ENCODE results near the gene OR12D1.
"Not testable (repeated sequence)": the region's sequence is repeated elsewhere in the genome, so short reads cannot be mapped to it uniquely, and the experiment has no call there.

OR12D1 gene

DNA sequence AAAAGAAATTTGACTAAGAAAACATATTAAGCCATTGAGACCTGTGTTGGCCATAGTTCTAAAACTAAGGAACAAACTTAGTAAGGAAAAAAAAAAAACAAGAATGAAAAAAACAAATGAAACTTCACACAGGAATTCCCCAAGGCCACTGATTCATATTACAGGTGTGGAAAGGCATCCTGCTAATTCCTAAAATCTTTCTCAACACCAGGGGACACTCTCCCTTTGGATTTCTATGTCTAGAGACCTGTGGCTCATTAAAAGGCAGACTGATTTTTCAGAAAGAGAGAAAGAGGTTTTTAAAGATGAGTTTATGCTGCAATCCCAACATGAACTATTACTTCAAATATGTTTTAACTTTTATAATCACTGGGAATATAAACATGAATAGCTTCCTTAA, at the start of gene OR12D1:
OR12D1 (plus strand) TSS at position 341 of the 400 bp plus-strand sequence.
- DNase-seq = no peak

DNA sequence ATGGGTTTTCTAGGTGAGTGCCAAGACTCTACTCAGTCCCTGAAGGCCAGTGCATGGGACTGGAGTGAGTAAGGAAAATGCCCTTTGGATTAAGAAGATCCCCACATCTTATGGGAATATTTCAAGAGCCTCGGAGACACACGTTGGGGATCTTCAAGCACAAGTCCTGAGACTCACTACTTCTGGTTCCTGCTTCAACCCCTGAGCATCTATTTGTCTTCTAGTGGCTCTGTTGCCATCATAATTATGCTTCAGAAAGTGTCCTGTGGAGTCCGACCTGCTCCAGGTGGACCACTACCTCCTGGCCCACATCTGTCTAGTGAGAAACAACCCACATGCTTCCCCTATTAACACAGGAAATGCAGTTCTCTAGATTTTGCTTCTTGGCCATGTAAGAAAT, 46.0 kb upstream of the OR12D1 start, which contains the start of gene OR5V1:
OR5V1 (minus strand) TSS at position 101 of the 400 bp plus-strand sequence. CDS start 12,670 bp downstream, outside the sequence.
- no peak for DNase-seq

DNA sequence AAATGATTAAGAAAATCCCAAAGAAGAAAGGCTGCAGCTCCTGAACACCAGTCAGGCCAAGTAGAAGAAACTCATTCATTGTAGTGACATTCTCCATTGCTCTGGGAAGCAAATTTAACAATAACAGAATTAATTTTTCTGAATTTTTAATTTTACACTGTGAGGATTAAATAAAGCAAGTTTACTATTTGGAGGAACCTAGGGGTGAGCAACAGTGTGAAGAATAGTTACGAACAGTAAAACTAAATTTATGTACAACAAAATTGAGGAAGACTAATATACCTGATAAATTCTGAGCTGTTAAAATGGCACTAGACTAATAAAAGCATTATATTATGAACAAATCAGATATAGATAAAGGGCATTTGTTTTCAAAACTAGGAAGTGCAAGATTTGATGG, 39.5 kb upstream of the OR12D1 start, which contains the start of gene OR12D3:
OR12D3 (minus strand) TSS at position 101 of the 400 bp plus-strand sequence; CDS start at position 97, 4 bp downstream.
- no peak for DNase-seq

DNA sequence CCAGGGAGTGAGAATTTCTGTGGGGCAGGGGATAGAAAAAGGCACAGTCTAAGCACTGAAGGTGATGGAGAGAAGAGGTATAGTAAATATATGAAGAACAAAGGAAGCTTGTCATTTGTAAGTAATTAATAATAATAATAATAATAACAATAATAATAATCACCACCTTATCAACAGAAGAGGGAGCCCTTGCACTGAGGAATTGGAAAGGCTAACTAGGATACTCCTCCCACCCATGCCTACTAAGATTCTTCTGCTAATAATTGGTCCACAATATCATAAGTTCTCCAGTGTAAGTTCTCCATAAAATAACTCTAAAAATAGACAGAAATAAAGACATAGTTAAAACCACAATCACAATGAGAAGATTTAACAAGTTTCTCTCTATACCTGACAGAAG, 38.7 kb upstream of the OR12D1 start:
- no peak for DNase-seq

DNA sequence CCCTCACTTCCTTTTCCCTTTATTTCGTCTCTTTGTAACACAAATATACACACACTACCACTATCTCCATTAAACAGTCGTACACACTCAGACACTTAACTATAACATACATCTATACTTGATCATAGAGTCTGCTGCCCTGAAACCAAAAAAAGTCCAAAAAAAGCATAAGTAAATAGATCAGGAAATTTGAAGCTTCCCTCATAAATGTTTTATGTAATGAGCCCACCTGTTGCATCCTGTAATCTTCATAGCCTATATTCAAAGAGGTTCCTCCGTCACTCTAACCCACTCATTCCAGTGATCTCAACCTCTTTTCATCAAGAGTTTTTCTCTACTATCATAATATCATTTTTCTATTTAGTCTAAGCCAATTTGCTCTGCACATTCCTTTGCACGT, 26.2 kb upstream of the OR12D1 start:
- no peak for DNase-seq

DNA sequence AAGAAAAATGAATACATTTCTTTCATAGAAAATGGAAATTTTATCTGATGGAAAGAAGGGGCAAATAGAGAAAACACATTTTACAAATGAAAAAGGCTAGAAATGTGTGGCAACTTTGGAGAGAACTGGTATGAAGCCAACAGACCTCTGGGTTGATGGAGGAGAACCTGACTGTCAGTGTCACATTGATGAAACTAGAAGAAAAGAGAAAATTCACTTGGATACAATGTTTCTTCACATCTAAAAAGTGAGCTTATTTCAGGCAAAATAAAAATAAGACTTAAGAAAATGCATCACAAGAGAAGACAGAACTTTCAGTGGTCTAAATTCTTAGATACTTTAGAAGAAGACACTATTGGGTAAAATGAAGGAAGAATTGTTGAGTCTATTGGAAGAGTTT, 19.4 kb upstream of the OR12D1 start, which contains the start of gene OR12D2:
OR12D2 (plus strand) TSS at position 301 of the 400 bp plus-strand sequence. CDS start 1,069 bp downstream, outside the sequence.
- no peak for DNase-seq

DNA sequence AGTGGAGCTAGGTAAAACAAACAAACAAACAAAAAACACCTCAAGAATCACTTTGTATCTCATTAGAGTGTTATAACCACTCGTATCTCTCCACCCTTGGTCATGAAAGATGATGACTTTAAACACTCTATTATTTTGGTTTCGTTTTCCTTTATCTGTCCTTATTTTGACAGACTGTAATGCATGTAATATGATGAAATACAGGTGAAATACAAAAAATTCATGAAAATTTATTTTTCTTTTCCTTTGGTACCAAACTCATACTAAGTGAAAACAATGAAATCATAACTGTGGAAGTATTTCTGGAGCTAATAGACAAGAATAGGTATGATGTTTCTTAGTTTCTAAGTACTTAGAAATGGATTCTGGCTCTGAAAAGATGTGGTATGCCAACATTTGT, 15.2 kb upstream of the OR12D1 start:
- DNase-seq = no peak

DNA sequence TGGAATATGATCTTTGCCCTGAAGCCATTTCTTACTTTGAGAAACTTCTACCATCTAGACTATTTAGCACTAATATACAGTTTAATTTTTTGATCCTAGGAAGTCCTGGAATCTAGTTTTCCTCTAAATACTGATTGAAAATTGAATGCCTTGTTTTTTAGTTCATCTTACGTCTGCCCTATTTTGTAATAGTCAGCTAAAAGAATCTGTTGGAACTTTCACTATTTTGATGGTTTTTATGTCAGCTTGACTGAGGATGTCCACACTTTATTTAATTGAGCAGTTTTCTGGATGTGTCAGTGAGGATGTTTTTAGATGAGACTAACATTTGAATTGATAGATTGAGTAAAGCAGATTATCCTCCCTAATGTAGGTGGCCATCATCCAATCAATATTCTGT, 10.9 kb upstream of the OR12D1 start:
- DNase-seq = no peak

DNA sequence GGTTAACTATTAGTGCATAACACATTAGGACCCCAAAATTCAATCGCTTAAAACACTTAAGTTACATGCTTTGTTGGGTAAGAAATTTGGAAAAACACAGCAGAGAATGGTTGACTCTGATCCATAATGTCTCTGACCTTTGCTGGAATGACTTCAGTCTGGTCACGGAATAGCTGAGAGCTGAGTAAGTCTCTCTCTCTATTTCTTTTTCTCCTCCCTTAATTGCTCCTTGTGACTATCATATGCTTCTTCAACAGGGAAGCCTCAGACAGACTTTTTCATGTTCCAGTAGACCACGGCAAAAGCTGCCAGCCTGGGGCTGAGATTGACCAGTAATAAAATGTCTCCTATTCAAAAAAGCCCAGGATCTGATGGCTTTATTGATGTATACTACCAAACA, 4.8 kb downstream of the OR12D1 start:
- no peak for DNase-seq

DNA sequence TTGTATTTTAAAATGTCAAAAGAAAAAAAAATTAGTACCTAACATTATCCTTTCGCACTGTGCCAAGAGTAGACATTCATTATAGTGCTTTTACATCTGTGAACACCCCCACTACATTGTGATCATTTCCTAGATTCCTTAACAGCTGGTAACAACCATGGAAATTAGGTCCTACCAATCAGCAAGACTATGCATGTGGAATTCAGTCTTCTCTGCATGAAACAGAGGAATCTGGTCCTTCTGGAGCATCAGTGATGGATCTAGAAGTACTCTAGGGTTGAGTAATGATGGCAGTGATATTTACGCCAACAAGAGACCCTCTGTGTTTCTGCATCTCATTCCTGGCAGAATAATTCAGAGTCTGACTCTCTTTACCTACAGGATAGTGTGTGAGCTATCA, 9.4 kb downstream of the OR12D1 start:
- DNase-seq = no peak

DNA sequence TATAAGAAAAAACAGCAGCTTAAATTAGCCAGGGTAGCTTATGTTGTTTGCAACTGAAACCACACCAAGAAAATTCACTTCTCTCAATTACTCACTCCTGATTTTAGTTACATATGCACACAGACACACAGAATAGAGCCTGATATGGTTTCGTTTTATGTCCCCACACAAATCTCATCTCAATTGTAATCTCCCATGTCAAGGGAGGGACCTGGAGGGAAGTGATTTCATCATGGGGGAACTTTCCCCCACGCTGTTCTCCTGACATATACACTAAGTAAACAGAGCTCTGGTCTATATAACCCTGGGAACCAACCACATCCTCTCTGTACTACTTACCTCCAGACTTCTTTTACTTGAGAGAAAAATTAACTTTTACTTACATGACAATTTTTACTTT, 9.8 kb downstream of the OR12D1 start:
- no peak for DNase-seq

DNA sequence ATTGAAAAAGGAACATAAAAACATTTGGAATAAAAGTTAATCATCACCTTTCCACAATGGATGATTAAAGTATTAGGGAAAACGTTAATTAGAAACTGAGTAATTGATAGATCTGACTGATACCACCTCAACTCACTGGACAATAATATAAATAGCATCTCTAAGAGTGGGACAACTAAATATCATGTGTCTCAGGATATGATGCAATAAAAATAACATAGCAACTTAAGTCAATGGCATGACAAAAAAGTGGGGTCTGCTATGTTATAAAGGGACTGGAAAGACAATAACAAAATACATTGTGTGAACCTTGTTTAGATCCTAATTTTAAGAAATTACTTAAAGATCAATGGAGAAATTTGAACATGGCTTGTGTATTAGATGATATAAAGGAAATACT, 10.3 kb downstream of the OR12D1 start:
- no peak for DNase-seq

DNA sequence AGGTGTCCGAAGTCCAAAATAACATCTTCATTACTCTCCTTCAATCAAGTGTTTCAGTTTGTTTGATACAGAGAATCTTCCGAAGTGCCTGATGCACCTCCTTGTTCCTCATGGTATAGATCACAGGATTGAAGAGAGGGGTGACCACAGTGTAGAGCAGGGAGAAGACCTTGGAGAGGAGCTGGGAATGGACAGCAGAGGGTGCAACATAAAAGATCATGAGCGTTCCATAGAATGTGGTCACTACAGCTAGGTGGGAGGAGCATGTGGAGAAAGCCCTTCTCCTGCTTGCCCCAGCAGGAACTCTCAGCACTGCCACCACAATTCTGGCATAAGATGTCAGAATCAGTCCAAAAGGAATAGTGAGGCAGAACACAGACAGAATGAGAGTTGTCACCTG, 11.9 kb downstream of the OR12D1 start:
- no peak for DNase-seq

DNA sequence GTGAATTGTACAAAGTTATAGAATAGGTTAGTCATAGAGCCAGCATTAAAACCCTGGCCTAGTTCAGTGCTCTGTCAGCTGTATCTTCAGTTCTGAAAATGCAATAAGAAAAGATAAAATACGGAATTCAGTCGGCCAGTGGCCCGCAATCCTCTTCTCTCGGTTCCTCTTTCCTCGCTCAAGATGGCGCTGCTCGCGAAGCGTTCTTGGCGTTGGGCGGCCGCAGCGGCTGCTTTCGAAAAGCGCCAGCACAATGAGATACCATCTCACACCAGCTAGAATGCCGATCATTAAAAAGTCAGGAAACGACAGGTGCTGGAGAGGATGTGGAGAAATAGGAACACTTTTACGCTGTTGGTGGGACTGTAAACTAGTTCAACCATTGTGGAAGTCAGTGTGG, 22.0 kb downstream of the OR12D1 start:
- not testable (repeated sequence) for DNase-seq

DNA sequence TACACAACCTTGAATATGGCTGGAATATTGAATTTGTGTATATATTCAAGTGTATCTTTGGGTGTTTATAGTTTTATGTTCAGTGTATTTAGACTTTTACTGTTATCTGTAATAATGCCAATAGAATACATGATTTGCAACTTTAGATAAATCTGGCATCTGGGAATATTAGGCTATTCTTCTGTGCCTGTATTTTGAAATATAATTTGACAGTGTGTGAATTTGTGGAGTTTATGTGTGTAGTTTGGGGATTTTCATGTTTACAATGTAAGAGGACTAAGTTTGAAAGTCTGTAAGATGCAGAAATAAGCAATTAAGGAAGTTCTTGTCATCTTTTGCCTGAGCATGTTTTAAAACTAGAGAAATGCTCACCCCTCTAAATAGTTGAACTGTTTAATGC, 24.3 kb downstream of the OR12D1 start, which contains the start of gene OR10C1:
OR10C1 (plus strand) TSS at position 301 of the 400 bp plus-strand sequence. CDS start 710 bp downstream, outside the sequence.
- no peak for DNase-seq

DNA sequence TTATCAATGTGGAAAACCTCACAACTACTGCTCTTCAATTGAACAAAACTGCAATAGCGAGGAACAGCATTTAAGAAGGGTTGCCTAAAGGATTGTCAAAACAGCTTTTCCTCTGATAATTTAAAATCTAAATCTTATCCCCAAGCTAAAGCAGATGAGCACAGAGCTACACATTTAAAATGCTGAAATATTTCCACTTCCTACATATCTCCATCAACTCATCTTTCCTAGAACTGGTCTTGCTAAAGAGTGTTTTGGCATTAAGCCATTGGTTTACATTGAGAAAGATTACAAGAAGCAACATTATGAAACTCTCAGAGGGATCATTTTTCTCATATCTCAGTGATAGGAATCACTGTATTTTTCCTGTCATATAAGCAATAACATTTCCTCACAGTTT, 28.0 kb downstream of the OR12D1 start:
- DNase-seq = no peak

DNA sequence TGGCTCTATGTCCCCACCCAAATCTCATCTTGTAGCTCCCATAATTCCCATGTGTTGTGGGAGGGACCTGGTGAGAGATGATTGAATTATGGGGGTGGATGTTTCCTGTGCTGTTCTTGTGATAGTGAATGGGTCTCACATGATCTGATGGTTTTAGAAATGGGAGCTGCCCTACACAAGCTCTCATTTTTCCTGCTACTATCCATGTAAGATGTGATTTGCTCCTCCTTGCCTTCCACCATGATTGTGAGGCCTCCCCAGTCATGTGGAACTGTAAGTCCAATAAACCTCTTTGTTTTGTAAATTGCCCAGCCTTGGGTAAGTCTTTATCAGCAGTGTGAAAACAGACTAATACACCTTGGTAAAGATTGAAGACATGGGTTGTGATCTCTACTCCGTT, 29.3 kb downstream of the OR12D1 start:
- not testable (repeated sequence) for DNase-seq

DNA sequence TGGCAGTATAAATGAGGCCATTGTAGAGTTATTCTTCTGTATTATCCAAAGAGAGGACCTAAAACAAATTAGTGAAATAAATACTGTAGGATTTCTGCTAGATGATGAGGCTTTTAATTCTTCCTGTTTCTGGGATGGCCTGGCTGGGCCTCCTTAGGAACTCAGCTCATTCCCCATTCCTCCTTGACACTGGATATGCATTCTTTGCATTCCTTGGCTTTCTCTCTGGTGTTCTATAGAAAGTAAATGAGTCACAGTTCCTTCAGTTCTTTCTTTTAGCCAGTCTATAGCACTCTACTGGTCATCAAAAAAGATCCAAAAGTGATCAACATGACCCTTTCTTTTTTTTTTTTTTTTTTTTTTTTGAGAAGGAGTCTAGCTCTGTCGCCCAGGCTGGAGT, 32.9 kb downstream of the OR12D1 start:
- no peak for DNase-seq

DNA sequence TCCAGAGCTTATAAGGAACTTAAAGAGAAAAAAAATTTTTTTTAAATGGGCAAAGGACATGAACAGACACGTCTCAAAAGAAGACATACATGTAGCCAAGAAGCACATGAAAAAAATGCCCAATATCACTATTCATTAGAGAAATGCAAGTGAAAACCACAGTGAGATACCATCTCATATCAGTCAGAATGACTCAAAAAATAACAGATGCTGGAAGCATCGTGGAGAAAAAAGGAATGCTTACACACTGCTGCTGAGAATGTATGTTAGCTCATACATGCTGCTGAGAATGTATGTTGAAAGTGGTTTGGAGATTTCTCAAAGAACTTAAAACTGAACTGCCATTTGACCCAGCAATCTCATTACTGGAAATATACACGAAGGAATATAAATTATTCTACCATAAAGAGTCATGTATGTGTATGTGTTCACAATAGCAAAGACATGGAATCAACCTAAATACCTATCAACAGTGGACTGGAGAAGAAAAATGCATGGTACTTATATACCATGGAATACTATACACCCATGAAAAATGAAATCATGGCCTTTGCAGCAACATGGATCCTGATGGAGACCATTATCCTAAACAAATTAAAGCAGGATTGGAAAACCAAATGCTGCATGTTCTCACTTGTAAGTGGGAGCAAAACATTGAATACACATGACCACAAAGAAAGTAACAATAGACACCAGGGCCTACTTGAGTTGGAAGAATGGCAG, 36.9 kb downstream of the OR12D1 start:
- no peak for DNase-seq

DNA sequence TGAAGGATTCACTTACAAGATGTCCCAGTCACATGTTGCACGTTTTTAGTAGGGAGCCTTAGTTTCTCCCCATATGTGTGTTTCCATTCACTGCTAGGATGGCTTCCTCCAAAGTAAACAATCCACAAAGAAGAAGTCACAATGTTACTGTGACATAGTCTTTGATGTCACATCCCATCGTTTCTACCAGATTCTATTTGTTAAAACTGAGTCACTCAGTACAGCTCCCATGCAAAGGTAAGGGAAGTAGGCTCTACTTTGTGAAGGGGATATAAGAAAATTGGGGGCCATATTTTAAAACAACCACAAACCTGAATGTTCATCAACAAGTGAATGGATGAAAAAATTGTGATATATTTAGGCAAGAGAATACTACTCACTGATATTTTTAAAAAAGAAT, 42.2 kb downstream of the OR12D1 start, which contains the start of the genes OR11A1 and OR2H1:
OR11A1 (minus strand) TSS at position 101 of the 400 bp plus-strand sequence. CDS start 29,430 bp downstream, outside the sequence.
OR2H1 (plus strand) TSS at position 185 of the 400 bp plus-strand sequence. CDS start 4,615 bp downstream, outside the sequence.
- no peak for DNase-seq

DNA sequence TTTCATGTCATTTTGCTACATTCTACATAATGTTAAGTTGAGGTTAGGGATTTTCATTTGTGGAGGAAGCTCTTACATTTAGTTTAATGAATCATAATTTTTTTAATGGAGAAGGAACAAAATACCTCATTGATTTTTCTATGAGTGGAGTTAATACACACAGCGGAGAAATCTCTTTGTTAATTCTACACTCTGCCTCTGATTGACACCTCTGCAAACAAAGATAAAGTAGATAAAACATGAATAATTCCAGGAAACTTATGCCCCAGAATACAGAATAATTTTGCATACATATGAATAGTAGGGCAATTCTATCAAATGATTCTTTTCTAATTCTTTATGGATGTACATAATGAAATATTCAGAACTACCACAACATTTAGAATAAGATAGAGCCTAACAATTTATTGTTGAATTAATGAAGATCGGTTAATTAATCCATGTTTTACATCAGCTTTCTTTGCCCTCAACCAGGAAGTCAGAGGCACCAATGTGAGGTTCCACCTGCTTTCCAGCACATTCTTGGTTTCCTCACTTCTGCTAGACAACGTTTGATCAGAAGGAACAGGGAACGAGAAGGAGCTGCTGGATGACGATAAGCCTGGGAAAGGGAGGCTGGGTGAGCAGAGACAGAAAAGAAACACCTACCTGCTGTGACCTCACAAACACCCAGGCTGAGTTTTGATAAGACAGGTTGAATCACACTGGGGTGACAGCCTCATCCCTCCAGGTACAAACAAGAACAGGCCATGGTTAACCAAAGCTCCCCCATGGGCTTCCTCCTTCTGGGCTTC, 46.5 kb downstream of the OR12D1 start:
- DNase-seq = no peak

DNA sequence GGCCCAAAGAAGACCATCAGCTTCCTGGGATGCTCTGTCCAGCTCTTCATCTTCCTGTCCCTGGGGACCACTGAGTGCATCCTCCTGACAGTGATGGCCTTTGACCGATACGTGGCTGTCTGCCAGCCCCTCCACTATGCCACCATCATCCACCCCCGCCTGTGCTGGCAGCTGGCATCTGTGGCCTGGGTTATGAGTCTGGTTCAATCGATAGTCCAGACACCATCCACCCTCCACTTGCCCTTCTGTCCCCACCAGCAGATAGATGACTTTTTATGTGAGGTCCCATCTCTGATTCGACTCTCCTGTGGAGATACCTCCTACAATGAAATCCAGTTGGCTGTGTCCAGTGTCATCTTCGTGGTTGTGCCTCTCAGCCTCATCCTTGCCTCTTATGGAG, 47.3 kb downstream of the OR12D1 start:
- DNase-seq = no peak

DNA sequence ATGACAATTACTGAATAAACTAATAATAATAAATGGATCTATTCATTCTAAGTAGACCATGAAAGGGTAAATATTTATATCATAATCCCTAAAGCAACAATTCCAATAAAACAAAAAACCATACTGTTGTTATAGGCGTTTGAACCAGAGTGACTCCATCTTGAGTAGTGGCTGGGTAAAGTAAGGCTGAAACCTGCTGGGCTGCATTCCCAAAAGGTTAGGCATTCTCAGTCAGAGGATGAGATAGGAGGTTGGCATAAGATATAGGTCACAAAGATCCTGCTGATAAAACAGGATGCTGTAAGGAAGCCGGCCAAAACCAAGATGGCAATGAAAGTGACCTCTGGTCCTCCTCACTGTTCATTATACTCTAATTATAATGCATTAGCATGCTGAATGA, 50.6 kb downstream of the OR12D1 start:
- DNase-seq = no peak

DNA sequence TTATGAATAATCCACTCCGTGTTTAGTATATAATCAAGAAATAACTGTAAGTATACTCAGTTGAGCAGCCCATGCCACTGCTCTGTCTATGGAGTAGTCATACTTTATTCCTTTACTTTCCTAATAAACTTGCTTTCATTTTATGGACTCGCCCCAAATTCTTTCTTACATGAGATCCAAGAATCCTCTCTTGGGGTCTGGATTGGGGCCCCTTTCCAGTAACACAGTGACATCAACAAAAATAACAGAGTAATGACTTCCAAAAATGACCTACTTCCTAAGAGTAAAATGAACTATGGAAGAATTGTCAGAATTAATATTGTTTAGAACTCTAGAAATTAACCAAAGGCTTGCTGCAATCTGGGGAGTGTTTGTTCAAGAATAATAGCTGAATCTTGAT, 51.1 kb downstream of the OR12D1 start:
- no peak for DNase-seq
